ENCODE results near the gene NUBPL.
"Not testable (repeated sequence)": the region's sequence is repeated elsewhere in the genome, so short reads cannot be mapped to it uniquely, and the experiment has no call there.

The NUBPL gene

DNA sequence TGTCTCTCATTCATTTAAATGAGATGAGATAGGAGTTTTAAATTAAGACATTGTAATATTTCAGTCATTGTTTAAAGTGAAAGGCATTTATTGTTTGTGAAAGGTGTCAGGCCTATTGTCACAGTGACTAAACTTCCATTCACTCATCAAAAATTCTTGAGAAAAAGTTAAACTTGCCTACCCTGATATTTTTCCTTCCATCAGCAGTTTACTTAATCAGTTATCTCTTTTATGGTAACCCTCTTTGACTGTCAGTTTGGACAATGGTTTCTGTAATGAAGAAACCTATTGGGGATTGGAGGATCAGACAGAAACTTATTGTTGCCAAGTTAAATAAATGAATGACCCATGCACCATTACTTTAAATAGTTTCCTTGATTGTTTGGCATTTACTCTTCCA, 241.6 kb downstream of the NUBPL start:
- Histone ChIP-seq H3K9me3 (ENCODE audit: insufficient read depth, low read depth, low read length) (no peaks in the 10 kb centered on the region), H3F3A (ENCODE audit: low read depth) (no peaks in the 10 kb centered on the region), H2AFZ (ENCODE audit: low read length) (no peak overlapping the region), H3K4me2 (ENCODE audit: low read depth, low read length, poor library complexity, severe bottlenecking) (no peak overlapping the region), H4K20me1 (ENCODE audit: insufficient read depth, low read length, poor library complexity, severe bottlenecking) (no peaks in the 10 kb centered on the region), H3K36me3 (ENCODE audit: insufficient read depth, low read length) (no peaks in the 10 kb centered on the region), H3K4me1 (ENCODE audit: insufficient read depth, low read length, poor library complexity, severe bottlenecking) (peaks cover 4% of the 10 kb centered on the region), H3K27me3 (ENCODE audit: insufficient read depth, low read length, poor library complexity, severe bottlenecking) (no peaks in the 10 kb centered on the region), H3K9me2 (replicated peaks; ENCODE audit: low read depth, low read length) (no peaks in the 10 kb centered on the region), H3K9ac (ENCODE audit: low read depth, low read length, poor library complexity, severe bottlenecking) (no peak overlapping the region), H3K79me2 (ENCODE audit: insufficient read depth, low read length) (no peaks in the 10 kb centered on the region), H3K4me3 (ENCODE audit: low read length, poor library complexity, severe bottlenecking) (no peak overlapping the region)
- TF ChIP-seq EZH2phosphoT487 (IDR thresholded peaks at IDR 0.05; ENCODE audit: borderline replicate concordance), result no peak
- TF ChIP-seq, protein P1, sequence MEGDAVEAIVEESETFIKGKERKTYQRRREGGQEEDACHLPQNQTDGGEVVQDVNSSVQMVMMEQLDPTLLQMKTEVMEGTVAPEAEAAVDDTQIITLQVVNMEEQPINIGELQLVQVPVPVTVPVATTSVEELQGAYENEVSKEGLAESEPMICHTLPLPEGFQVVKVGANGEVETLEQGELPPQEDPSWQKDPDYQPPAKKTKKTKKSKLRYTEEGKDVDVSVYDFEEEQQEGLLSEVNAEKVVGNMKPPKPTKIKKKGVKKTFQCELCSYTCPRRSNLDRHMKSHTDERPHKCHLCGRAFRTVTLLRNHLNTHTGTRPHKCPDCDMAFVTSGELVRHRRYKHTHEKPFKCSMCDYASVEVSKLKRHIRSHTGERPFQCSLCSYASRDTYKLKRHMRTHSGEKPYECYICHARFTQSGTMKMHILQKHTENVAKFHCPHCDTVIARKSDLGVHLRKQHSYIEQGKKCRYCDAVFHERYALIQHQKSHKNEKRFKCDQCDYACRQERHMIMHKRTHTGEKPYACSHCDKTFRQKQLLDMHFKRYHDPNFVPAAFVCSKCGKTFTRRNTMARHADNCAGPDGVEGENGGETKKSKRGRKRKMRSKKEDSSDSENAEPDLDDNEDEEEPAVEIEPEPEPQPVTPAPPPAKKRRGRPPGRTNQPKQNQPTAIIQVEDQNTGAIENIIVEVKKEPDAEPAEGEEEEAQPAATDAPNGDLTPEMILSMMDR (conservative IDR thresholded peaks at IDR 0.05; ENCODE audit: low read length), result no peak

DNA sequence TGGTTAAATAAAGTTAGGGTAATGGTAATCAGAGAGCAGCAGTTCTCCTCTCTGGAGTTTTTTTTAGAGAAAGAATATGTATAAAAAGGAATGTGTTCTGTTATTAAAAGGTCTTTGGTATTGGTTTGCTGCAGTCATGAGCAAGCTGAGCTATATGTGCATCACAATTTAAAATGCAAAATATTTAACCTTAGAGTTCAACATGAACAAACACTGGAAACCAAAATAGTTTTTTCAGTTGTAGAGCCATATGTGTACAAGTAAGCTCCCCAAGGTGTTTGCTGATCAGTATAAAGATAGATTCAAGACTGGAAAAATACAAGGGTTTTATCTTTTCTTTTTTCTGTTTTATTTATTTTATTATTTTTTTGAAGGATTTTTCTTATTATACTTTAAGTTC, 245.0 kb downstream of the NUBPL start:
- Histone ChIP-seq H3K9ac (ENCODE audit: low read depth, low read length, poor library complexity, severe bottlenecking) (no peak overlapping the region), H3K79me2 (ENCODE audit: insufficient read depth, low read length) (no peaks in the 10 kb centered on the region), H3K4me1 (ENCODE audit: insufficient read depth, low read length, poor library complexity, severe bottlenecking) (peaks cover 4% of the 10 kb centered on the region), H3K4me3 (ENCODE audit: low read length, poor library complexity, severe bottlenecking) (no peak overlapping the region), H3K4me2 (ENCODE audit: low read depth, low read length, poor library complexity, severe bottlenecking) (no peak overlapping the region), H3K27me3 (ENCODE audit: insufficient read depth, low read length, poor library complexity, severe bottlenecking) (no peaks in the 10 kb centered on the region), H3K9me2 (replicated peaks; ENCODE audit: low read depth, low read length) (no peaks in the 10 kb centered on the region), H3F3A (ENCODE audit: low read depth) (no peaks in the 10 kb centered on the region), H2AFZ (ENCODE audit: low read length) (no peak overlapping the region), H3K36me3 (ENCODE audit: insufficient read depth, low read length) (no peaks in the 10 kb centered on the region), H4K20me1 (ENCODE audit: insufficient read depth, low read length, poor library complexity, severe bottlenecking) (no peaks in the 10 kb centered on the region), H3K9me3 (ENCODE audit: insufficient read depth, low read depth, low read length) (no peaks in the 10 kb centered on the region)
- TF ChIP-seq, protein P1 (conservative IDR thresholded peaks at IDR 0.05; ENCODE audit: low read length), result no peak
- TF ChIP-seq EZH2phosphoT487 (IDR thresholded peaks at IDR 0.05; ENCODE audit: borderline replicate concordance), result no peak

DNA sequence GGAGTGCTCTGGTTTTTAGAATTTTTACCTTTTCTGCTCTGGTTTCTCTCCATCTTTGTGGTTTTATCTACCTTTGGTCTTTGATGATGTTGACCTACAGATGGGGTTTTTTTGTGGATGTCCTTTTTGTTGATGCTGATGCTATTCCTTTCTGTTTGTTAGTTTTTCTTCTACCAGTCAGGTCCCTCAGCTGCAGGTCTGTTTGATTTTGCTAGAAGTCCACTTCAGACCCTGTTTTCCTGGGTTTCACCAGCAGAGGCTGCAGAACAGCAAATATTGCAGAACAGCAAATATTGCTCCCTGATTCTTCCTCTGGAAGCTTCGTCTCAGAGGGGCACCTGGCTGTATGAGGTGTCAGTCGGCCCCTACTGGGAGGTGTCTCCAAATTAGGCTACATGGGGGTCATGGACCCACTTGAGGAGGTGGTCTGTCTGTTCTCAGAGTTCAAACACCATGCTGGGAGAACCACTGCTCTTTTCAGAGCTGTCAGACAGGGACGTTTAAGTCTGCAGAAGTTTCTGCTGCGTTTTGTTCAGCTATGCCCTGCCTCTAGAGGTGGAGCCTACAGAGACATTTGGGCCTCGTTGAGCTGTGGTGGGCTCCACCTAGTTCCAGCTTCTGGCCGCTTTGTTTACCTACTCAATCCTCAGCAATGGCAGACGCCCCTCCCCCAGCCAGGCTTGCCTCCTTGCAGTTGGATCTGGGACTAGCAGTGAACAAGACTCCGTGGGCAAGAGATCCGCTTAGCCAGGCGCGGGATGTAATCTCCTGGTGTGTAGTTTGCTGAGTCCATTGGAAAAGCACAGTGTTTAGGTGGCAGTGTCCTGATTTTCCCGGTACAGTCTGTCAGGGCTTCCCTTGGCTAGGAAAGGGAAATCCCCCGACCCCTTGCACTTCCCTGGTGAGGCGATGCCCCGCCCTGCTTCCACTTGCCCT, 250.8 kb downstream of the NUBPL start:
- H3K4me1 ChIP-seq (ENCODE audit: insufficient read depth, low read length, poor library complexity, severe bottlenecking); H3K36me3 ChIP-seq (ENCODE audit: insufficient read depth, low read length); H4K20me1 ChIP-seq (ENCODE audit: insufficient read depth, low read length, poor library complexity, severe bottlenecking); H3K79me2 ChIP-seq (ENCODE audit: insufficient read depth, low read length); H3F3A ChIP-seq (ENCODE audit: low read depth); H3K9me2 ChIP-seq (replicated peaks; ENCODE audit: low read depth, low read length); H2AFZ ChIP-seq (ENCODE audit: low read length); H3K4me2 ChIP-seq (ENCODE audit: low read depth, low read length, poor library complexity, severe bottlenecking); H3K4me3 ChIP-seq (ENCODE audit: low read length, poor library complexity, severe bottlenecking); H3K9me3 ChIP-seq (ENCODE audit: insufficient read depth, low read depth, low read length); H3K9ac ChIP-seq (ENCODE audit: low read depth, low read length, poor library complexity, severe bottlenecking); H3K27me3 ChIP-seq (ENCODE audit: insufficient read depth, low read length, poor library complexity, severe bottlenecking): not testable (repeated sequence)

DNA sequence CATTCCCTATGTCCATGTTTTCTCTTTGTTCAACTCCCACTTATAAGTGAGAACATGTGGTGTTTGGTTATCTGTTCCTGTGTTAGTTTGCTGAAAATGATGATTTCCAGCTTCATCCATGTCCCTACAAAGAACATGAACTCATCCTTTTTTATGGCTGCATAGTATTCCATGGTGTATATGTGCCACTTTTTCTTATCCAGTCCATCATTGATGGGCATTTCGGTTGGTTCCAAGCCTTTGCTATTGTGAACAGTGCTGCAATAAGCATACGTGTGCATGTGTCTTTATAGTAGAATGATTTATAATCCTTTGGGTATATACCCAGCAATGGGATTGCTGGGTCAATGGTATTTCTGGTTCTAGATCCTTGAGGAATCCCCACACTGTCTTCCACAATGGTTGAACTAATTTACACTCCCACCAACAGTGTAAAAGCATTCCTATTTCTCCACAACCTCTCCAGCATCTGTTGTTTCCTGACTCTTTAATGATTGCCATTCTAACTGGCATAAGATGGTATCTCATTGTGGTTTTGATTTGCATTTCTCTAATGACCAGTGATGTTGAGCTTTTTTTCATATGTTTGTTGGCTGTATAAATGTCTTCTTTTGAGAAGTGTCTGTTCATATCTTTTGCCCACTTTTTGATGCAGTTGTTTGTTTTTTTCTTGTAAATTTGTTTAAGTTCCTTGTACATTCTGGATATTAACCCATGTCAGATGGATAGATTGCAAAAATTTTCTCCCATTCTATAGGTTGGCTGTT, 252.7 kb downstream of the NUBPL start:
- not testable (repeated sequence) for H2AFZ ChIP-seq (ENCODE audit: low read length); H3K79me2 ChIP-seq (ENCODE audit: insufficient read depth, low read length); H3K4me2 ChIP-seq (ENCODE audit: low read depth, low read length, poor library complexity, severe bottlenecking); H3K9me2 ChIP-seq (replicated peaks; ENCODE audit: low read depth, low read length); H3K36me3 ChIP-seq (ENCODE audit: insufficient read depth, low read length); H3K9me3 ChIP-seq (ENCODE audit: insufficient read depth, low read depth, low read length); H3K9ac ChIP-seq (ENCODE audit: low read depth, low read length, poor library complexity, severe bottlenecking); H3K4me3 ChIP-seq (ENCODE audit: low read length, poor library complexity, severe bottlenecking); H4K20me1 ChIP-seq (ENCODE audit: insufficient read depth, low read length, poor library complexity, severe bottlenecking); H3K4me1 ChIP-seq (ENCODE audit: insufficient read depth, low read length, poor library complexity, severe bottlenecking); H3F3A ChIP-seq (ENCODE audit: low read depth); H3K27me3 ChIP-seq (ENCODE audit: insufficient read depth, low read length, poor library complexity, severe bottlenecking)
